Aorta (tissue), 5 donors: ENCODE measurements around the gene MNT. TPM values are rescaled to one million over a fixed set of nuclear protein-coding genes. Genes with fewer than 3 reads are reported as not detected.
"Not testable (repeated sequence)": the region's sequence is repeated elsewhere in the genome, so short reads cannot be mapped to it uniquely, and the experiment has no call there.

Source experiments
- ATAC-seq: fragments of 200-7000 bp; cut with Tn5 transposase; one replicate; pipeline ENCODE4 v1.9.1; 2022; ENCODE audit warnings: moderate library complexity; ENCODE audit not compliant: low FRiP score
- DNase-seq, 2 donors: peaks; one replicate each; pipeline ENCODE4 v3.0.0-alpha.2; 2020
- H3K27ac ChIP-seq, 2 donors: one replicate each; pipeline ENCODE4 v1.5.1; 2013; ENCODE audit warnings: low read length in 2 of 2, mild to moderate bottlenecking in 2 of 2, moderate library complexity in 2 of 2, control low read depth in 1 of 2, inconsistent platforms in 1 of 2, low read depth in 1 of 2
- H3K27me3 ChIP-seq, 2 donors: one replicate each; pipeline ENCODE4 v1.6.1; 2013; ENCODE audit warnings: control low read depth in 1 of 2, low read length in 1 of 2, mild to moderate bottlenecking in 1 of 2, moderate library complexity in 1 of 2; ENCODE audit not compliant: insufficient read depth in 2 of 2, control insufficient read depth in 1 of 2
- H3K36me3 ChIP-seq, 2 donors: one replicate each; pipeline ENCODE4 v1.6.1; 2013; ENCODE audit warnings: control low read depth in 1 of 2, low read length in 1 of 2, mild to moderate bottlenecking in 1 of 2; ENCODE audit not compliant: insufficient read depth in 2 of 2, control insufficient read depth in 1 of 2
- H3K4me1 ChIP-seq, 2 donors: one replicate each; pipeline ENCODE4 v1.6.1; 2013; ENCODE audit warnings: low read length in 2 of 2, control low read depth in 1 of 2, mild to moderate bottlenecking in 1 of 2, moderate library complexity in 1 of 2; ENCODE audit not compliant: insufficient read depth in 2 of 2, control insufficient read depth in 1 of 2
- H3K4me3 ChIP-seq, 2 donors: one replicate each; pipeline ENCODE4 v1.5.1; 2013; ENCODE audit warnings: low read length in 2 of 2, control low read depth in 1 of 2, mild to moderate bottlenecking in 1 of 2
- H3K9me3 ChIP-seq: one replicate; pipeline ENCODE4 v1.6.1; 2013; ENCODE audit warnings: mild to moderate bottlenecking, low read length; ENCODE audit not compliant: control insufficient read depth
- WGBS, 2 donors: extraction: QIAGEN DNeasy Blood & Tissue Kit; methylation state at CpG; one replicate each; pipeline ENCODE4 v1.1.7; 2013; 5-methylcytosine and 5-hydroxymethylcytosine counted together
- intact Hi-C, 2 donors: fragments of 100-400 bp; cut with DNase I; formaldehyde crosslinking; loops; one replicate each; pipeline versions ENCODE4 v1.14.2 to v1.15.0; 2022
- long read RNA-seq, 2 donors: library from polyadenylated mRNA; unstranded; transcript quantifications; one replicate each; pipeline ENCODE4 v2.0.0, GENCODE V29; 2020 to 2021
- polyA plus RNA-seq, 2 donors: library from polyadenylated mRNA; stranded (reverse); fragments of 200-250 nt; gene quantifications; one replicate each; pipeline ENCODE4 v1.2.3, GENCODE V29; 2013
- total RNA-seq, 2 donors: library from RNA; stranded (reverse); fragmentation: NEBNext Ultra II Directional; extraction: Animal tissue kit (Norgen Biotek cat#: 25700); gene quantifications; one replicate each; pipeline ENCODE4 v1.2.1, GENCODE V29; 2021
- donor health status: healthy with polysubstance abuse.
- donor health status: Bipolar disorder and iron deficiency.
- donor health status: DM: no; HTN: no; CAD: no.
- donor health status: DM: no; HTN: no; CAD: no.
- donor health status: DM: yes; HTN: yes; CAD: no.

The MNT gene
- total RNA-seq (10 to 100 TPM; 28.3 to 35.7 TPM), polyA plus RNA-seq (1 to 10 TPM; 8.3 to 9.0 TPM)
- long read RNA-seq, donor 1, partial matches to known transcripts, result 1 of 19 reads
- long read RNA-seq, donor 1, other reads (novel, unspliced or antisense), result 17 of 19 reads
- long read RNA-seq, donor 2, partial matches to known transcripts, result 0 of 20 reads
- long read RNA-seq, donor 2, other reads (novel, unspliced or antisense), result 19 of 20 reads

GRCh38 chr17:2400877-2401425, at the start of gene MNT:
MNT (minus strand) TSS chr17:2401060; CDS start chr17:2400712, 348 bp downstream.
- H3K27me3 ChIP-seq, result no peaks in the 10 kb centered on the region
- H3K9me3 ChIP-seq, result no peaks in the 10 kb centered on the region
- H3K4me1 ChIP-seq, result peaks cover 0 to 2% of the 10 kb centered on the region in 2 donors
- no peaks in the 10 kb centered on the region for H3K36me3 ChIP-seq
- ATAC-seq (peak; percentile 85), DNase-seq (peak; percentile 97)
- intact Hi-C loops, result no loop called here
- peak within 1 kb of the TSS; percentile 65 to 93 for H3K27ac ChIP-seq
- H3K4me3 ChIP-seq, result peak within 1 kb of the TSS; percentile 65 to 75
- 0% methylated on average over 30 to 51 of the region's 51 CpGs for WGBS, 2 donors

- H3K36me3 ChIP-seq, result no peaks in the 10 kb centered on the region
- H3K27me3 ChIP-seq, result no peaks in the 10 kb centered on the region
- H3K9me3 ChIP-seq, result no peaks in the 10 kb centered on the region
- no peak overlapping the region for H3K4me3 ChIP-seq
- intact Hi-C loops, result no loop called here
- ATAC-seq (no peak), DNase-seq (no peak)
- WGBS, 2 donors, result 69 to 72% methylated on average over 5 of the region's 5 CpGs
- H3K4me1 ChIP-seq, result no peaks in the 10 kb centered on the region
- no peak overlapping the region for H3K27ac ChIP-seq
Observed at GRCh38 chr17:2450016-2450650, 49.3 kb upstream of the MNT start.

GRCh38 chr17:2449486-2449885, 48.6 kb upstream of the MNT start:
- no peaks in the 10 kb centered on the region for H3K36me3 ChIP-seq
- H3K4me3 ChIP-seq, result no peak overlapping the region
- intact Hi-C loops, result no loop called here
- WGBS, 2 donors, result 57 to 69% methylated on average over 2 of the region's 2 CpGs
- H3K27me3 ChIP-seq, result no peaks in the 10 kb centered on the region
- DNase-seq (no peak), ATAC-seq (no peak)
- no peak overlapping the region for H3K27ac ChIP-seq
- no peaks in the 10 kb centered on the region for H3K4me1 ChIP-seq
- H3K9me3 ChIP-seq, result no peaks in the 10 kb centered on the region

GRCh38 chr17:2447479-2447878, 46.6 kb upstream of the MNT start:
- H3K36me3 ChIP-seq, H3K27ac ChIP-seq, intact Hi-C loops, DNase-seq, H3K4me3 ChIP-seq, H3K27me3 ChIP-seq, ATAC-seq, H3K4me1 ChIP-seq, H3K9me3 ChIP-seq: not testable (repeated sequence)
- WGBS, 2 donors, result 89 to 100% methylated on average over 2 to 12 of the region's 29 CpGs

GRCh38 chr17:2445638-2446037, 44.8 kb upstream of the MNT start:
- no peaks in the 10 kb centered on the region for H3K27me3 ChIP-seq
- no peak overlapping the region for H3K4me3 ChIP-seq
- ATAC-seq (no peak), DNase-seq (no peak)
- H3K27ac ChIP-seq, result no peak overlapping the region
- H3K9me3 ChIP-seq, result no peaks in the 10 kb centered on the region
- no peaks in the 10 kb centered on the region for H3K4me1 ChIP-seq
- intact Hi-C loops, result no loop called here
- 97 to 100% methylated on average over 1 of the region's 1 CpG for WGBS, 2 donors
- H3K36me3 ChIP-seq, result no peaks in the 10 kb centered on the region

GRCh38 chr17:2444382-2444781, 43.5 kb upstream of the MNT start:
- Histone ChIP-seq H3K4me3 (no peak overlapping the region), H3K27ac (no peak overlapping the region), H3K36me3 (no peaks in the 10 kb centered on the region), H3K27me3 (no peaks in the 10 kb centered on the region), H3K9me3 (no peaks in the 10 kb centered on the region), H3K4me1 (no peaks in the 10 kb centered on the region)
- 95 to 99% methylated on average over 8 of the region's 8 CpGs for WGBS, 2 donors
- ATAC-seq (no peak), DNase-seq (no peak)
- intact Hi-C loops, result no loop called here

- no peak overlapping the region for H3K27ac ChIP-seq
- no peak overlapping the region for H3K4me3 ChIP-seq
- no peaks in the 10 kb centered on the region for H3K9me3 ChIP-seq
- ATAC-seq (no peak), DNase-seq (no peak)
- intact Hi-C loops, result no loop called here
- H3K4me1 ChIP-seq, result no peaks in the 10 kb centered on the region
- no peaks in the 10 kb centered on the region for H3K27me3 ChIP-seq
- 39 to 43% methylated on average over 3 of the region's 3 CpGs for WGBS, 2 donors
- peaks cover 0 to 3% of the 10 kb centered on the region in 2 donors for H3K36me3 ChIP-seq
Observed at GRCh38 chr17:2442166-2442565, 41.3 kb upstream of the MNT start.

GRCh38 chr17:2440930-2441329, 40.1 kb upstream of the MNT start:
- intact Hi-C loops, result no loop called here
- Histone ChIP-seq H3K4me1 (no peaks in the 10 kb centered on the region), H3K4me3 (no peak overlapping the region), H3K36me3 (peaks cover 3 to 4% of the 10 kb centered on the region in 2 donors), H3K27ac (no peak overlapping the region), H3K27me3 (no peaks in the 10 kb centered on the region), H3K9me3 (no peaks in the 10 kb centered on the region)
- ATAC-seq (no peak), DNase-seq (no peak)
- WGBS, 2 donors, result 97 to 100% methylated on average over 4 of the region's 4 CpGs

- not testable (repeated sequence) for H3K27ac ChIP-seq
Observed at GRCh38 chr17:2439997-2440396, 39.1 kb upstream of the MNT start.

More at GRCh38 chr17:2439997-2440396, 39.1 kb upstream of the MNT start:
- ATAC-seq, H3K27me3 ChIP-seq, intact Hi-C loops, H3K4me3 ChIP-seq, H3K9me3 ChIP-seq, H3K4me1 ChIP-seq, DNase-seq, H3K36me3 ChIP-seq: not testable (repeated sequence)
- whole genome bisulfite sequencing, 2 donors, result 97 to 99% methylated on average over 6 of the region's 6 CpGs
